Heart left ventricle (tissue), 16 donors: ENCODE measurements around the gene AKR7A2. TPM values are rescaled to one million over a fixed set of nuclear protein-coding genes. Genes with fewer than 3 reads are reported as not detected.

Source experiments
- ATAC-seq, 4 donors: fragments of 200-7000 bp; cut with Tn5 transposase; one replicate each; pipeline ENCODE4 v1.9.1; 2020 to 2022; ENCODE audit warnings: moderate library complexity in 4 of 4, mild to moderate bottlenecking in 3 of 4, moderate number of reproducible peaks in 1 of 4
- DNase-seq, 5 donors: peaks; one replicate each; pipeline ENCODE4 v3.0.0-alpha.2; 2020
- H3K27ac ChIP-seq, 12 donors: fragments of 200-600 bp; sonication (generic) in 4 of 12; one replicate each; pipeline versions ENCODE4 v1.5.0 to v1.8.0; 2016 to 2022; ENCODE audit warnings: mild to moderate bottlenecking in 2 of 12
- H3K27me3 ChIP-seq, 9 donors: fragments of 200-600 bp; sonication (generic) in 2 of 9; one replicate each; pipeline versions ENCODE4 v1.5.1 to v1.8.0; 2016 to 2022; ENCODE audit warnings: mild to moderate bottlenecking in 3 of 9
- H3K36me3 ChIP-seq, 9 donors: fragments of 200-600 bp; sonication (generic) in 2 of 9; one replicate each; pipeline versions ENCODE4 v1.5.0 to v1.8.0; 2018 to 2022; ENCODE audit warnings: mild to moderate bottlenecking in 2 of 9
- H3K4me1 ChIP-seq, 12 donors: fragments of 200-600 bp; sonication (generic) in 4 of 12; one replicate each; pipeline versions ENCODE4 v1.5.0 to v1.8.0; 2016 to 2022; ENCODE audit warnings: mild to moderate bottlenecking in 3 of 12
- H3K4me3 ChIP-seq, 12 donors: fragments of 200-600 bp; sonication (generic) in 4 of 12; one replicate each; pipeline versions ENCODE4 v1.5.0 to v1.8.0; 2017 to 2022; ENCODE audit warnings: mild to moderate bottlenecking in 9 of 12, moderate library complexity in 4 of 12
- H3K9me3 ChIP-seq, 12 donors: fragments of 200-600 bp; sonication (generic) in 4 of 12; one replicate each; pipeline versions ENCODE4 v1.5.0 to v1.8.0; 2016 to 2022; ENCODE audit warnings: mild to moderate bottlenecking in 1 of 12
- POLR2A ChIP-seq, 2 donors: fragments of 450-650 bp; IDR thresholded peaks; one replicate each; pipeline ENCODE4 v1.6.1; 2017; ENCODE audit warnings: antibody characterized with exemption in 2 of 2, mild to moderate bottlenecking in 2 of 2, moderate library complexity in 2 of 2
- WGBS, 4 donors: extraction: QIAGEN DNeasy Blood & Tissue Kit in 2 of 4; methylation state at CpG; one replicate each; pipeline versions ENCODE4 v1.1.5 to v1.1.7; 2013 to 2018; 5-methylcytosine and 5-hydroxymethylcytosine counted together
- intact Hi-C, 10 donors: fragments of 100-400 bp; cut with DNase I; formaldehyde crosslinking; loops; one replicate each; pipeline versions ENCODE4 v1.11.1 to v1.14.2; 2022
- polyA plus RNA-seq, 2 donors: library from polyadenylated mRNA; stranded (reverse); fragments of 200-250 nt; gene quantifications; one replicate each; pipeline ENCODE4 v1.2.3, GENCODE V29; 2013
- total RNA-seq, 9 donors: library from RNA; depleted of rRNA in 2 of 9; stranded (reverse); fragments of >200 nt in 2 of 9; fragmentation: NEBNext Ultra II Directional in 3 of 9; extraction: Animal tissue kit (Norgen Biotek cat#: 25700) in 3 of 9; gene quantifications; one replicate each; pipeline versions ENCODE4 v1.1.0 to v1.2.4, GENCODE V29; 2016 to 2023
- TF ChIP-seq, protein P1 (sequence below), 12 donors: fragments of 200-600 bp; sonication (generic) in 4 of 12; IDR thresholded peaks; one replicate each; pipeline versions ENCODE4 v1.5.0 to v1.8.0; 2018 to 2022; ENCODE audit warnings: antibody characterized with exemption in 12 of 12, mild to moderate bottlenecking in 5 of 12
- donor health status: ischemic (EF 13 %, LVEDD 7.1; RV severe dilation, severe dysfunction).
- donor health status: healthy with polysubstance abuse.
- donor health status: DM: no; HTN: yes; CAD: no.
- donor health status: DM: no; HTN: no; CAD: no.
- donor health status: ischemic (EF 25% LVEDD 6.9; RV normal size, moderate dysfunction).
- donor health status: ischemic (EF 25% LVEDD 5.7; RV mildly dilated, moderate dysfunction).
- donor health status: healthy.
- donor health status: DM: yes; HTN: yes; CAD: no.
- donor health status: ischemic (EF 35%, LVEDD 5.7; RV mildly dilated, moderate dysfunction).
- donor health status: nonischemic (EF 11% LVEDD 7.7; RV severe dilation, severe dysfunction).
- donor health status: DM: yes; HTN: yes; CAD: no.
- donor health status: PGD.
- donor health status: ischemic (EF 29% LVEDD 5.4; RV normal size, mild dysfunction).
- donor health status: nonischemic (EF 23%, LVEDD 6.1; RV moderate dilation, normal function).

AKR7A2 gene
- total and polyA plus RNA-seq, 11 donors, result 13.8 to 97.5 (median 41.9) TPM

DNA sequence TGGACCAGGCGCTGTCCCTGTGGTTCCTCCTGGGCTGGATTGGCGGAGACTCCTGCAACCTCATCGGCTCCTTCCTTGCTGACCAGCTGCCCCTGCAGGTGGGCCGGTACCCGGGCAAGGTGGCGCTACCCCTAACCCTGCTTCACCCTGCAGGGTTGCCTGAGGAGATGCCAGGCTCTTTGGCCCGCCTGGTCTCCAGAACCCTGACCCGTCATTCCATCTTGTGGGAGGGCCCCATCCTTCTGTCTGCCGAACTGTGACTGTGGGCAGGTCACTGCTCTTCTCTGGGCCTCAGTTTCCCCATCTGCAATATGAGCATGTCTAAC is 12.7 kb upstream of the AKR7A2 start:
- Histone ChIP-seq H3K36me3 (peaks cover 0 to 79% (median 58%) of the 10 kb centered on the region in 9 donors), H3K27ac (no peak overlapping the region), H3K4me3 (no peak overlapping the region), H3K27me3 (no peaks in the 10 kb centered on the region), H3K4me1 (no peaks in the 10 kb centered on the region), H3K9me3 (no peaks in the 10 kb centered on the region)
- ATAC-seq (no peak), DNase-seq (peak in 1 of 5 donors; percentile 4)
- 96 to 98% (median 97%) methylated on average over 7 to 9 of the region's 9 CpGs for WGBS, 4 donors
- TF ChIP-seq POLR2A (IDR thresholded peaks at IDR 0.05), result no peak
- TF ChIP-seq, protein P1, sequence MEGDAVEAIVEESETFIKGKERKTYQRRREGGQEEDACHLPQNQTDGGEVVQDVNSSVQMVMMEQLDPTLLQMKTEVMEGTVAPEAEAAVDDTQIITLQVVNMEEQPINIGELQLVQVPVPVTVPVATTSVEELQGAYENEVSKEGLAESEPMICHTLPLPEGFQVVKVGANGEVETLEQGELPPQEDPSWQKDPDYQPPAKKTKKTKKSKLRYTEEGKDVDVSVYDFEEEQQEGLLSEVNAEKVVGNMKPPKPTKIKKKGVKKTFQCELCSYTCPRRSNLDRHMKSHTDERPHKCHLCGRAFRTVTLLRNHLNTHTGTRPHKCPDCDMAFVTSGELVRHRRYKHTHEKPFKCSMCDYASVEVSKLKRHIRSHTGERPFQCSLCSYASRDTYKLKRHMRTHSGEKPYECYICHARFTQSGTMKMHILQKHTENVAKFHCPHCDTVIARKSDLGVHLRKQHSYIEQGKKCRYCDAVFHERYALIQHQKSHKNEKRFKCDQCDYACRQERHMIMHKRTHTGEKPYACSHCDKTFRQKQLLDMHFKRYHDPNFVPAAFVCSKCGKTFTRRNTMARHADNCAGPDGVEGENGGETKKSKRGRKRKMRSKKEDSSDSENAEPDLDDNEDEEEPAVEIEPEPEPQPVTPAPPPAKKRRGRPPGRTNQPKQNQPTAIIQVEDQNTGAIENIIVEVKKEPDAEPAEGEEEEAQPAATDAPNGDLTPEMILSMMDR (IDR thresholded peaks at IDR 0.05), result no peak
- intact Hi-C loops, result no loop called here

DNA sequence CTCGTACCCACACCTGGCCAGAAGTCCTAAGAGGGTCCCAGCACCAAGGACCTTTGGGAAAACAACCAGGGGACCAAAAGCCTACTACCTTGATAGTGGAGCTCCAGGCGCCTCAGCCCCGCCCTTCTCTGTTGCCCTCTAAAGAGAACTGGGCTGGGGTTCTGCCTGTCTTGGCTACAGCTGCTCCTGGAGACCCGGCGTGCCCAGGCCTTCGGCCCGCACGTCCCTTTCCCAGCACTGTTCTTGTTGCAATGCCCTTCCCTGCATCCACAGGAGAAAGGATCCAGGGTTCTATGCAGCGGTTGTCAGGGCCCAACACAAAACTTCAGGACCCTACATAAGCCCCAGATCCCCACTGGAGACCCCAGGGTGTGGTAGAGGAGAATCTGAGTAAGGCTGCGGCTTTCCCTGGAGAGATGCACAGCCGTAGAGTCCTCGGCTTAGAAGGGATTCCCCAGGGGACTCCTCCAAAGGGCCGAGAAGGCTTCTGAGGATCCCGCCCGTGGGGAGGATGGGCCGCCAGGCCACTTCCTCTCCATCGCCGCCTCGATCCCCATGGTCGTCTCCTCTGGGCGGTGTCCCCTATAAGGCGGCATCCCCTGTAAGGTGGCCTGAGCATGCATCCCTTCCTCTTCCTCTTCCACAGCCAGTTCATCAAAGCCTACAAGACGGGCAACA is 12.2 kb upstream of the AKR7A2 start:
- H3K4me1 ChIP-seq, result no peaks in the 10 kb centered on the region
- intact Hi-C loops, result no loop called here
- H3K36me3 ChIP-seq, result peaks cover 0 to 78% (median 60%) of the 10 kb centered on the region in 9 donors
- 80 to 92% (median 84%) methylated on average over 18 to 23 of the region's 23 CpGs for WGBS, 4 donors
- DNase-seq, result peak in 1 of 5 donors; percentile 53
- no peak for ATAC-seq
- H3K4me3 ChIP-seq, result no peak overlapping the region
- TF ChIP-seq, protein P1 (IDR thresholded peaks at IDR 0.05), result no peak
- TF ChIP-seq POLR2A (IDR thresholded peaks at IDR 0.05), result no peak
- H3K27ac ChIP-seq, result no peak overlapping the region
- H3K9me3 ChIP-seq, result no peaks in the 10 kb centered on the region
- no peaks in the 10 kb centered on the region for H3K27me3 ChIP-seq

DNA sequence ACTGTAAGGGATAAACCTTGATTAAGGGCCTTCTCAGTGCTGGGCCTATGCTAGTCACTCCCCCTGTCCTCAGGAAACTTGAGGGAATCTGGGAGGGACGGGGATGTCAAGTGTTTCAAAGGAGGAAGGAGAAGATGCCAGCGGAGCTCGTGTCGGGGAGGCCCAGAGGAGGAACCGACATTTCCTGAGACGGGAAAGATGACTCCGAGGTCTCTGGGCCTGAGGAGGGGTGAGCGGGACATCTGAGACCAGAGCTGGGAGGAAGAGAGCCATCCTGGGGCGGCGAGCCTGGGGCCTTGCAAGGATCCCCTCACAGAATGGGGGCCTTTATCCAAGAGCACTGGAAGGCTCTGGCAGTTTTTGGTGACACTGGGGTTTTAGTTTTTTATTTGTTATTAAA is 10.5 kb upstream of the AKR7A2 start:
- Histone ChIP-seq H3K4me3 (no peak overlapping the region), H3K27ac (no peak overlapping the region), H3K4me1 (no peaks in the 10 kb centered on the region), H3K36me3 (peaks cover 0 to 75% (median 61%) of the 10 kb centered on the region in 9 donors), H3K9me3 (no peaks in the 10 kb centered on the region), H3K27me3 (no peaks in the 10 kb centered on the region)
- TF ChIP-seq, protein P1 (IDR thresholded peaks at IDR 0.05), result no peak
- TF ChIP-seq POLR2A (IDR thresholded peaks at IDR 0.05), result no peak
- ATAC-seq (no peak), DNase-seq (peak in 1 of 5 donors; percentile 47)
- intact Hi-C loops, result no loop called here
- WGBS, 4 donors, result 55 to 72% (median 64%) methylated on average over 9 to 10 of the region's 10 CpGs

DNA sequence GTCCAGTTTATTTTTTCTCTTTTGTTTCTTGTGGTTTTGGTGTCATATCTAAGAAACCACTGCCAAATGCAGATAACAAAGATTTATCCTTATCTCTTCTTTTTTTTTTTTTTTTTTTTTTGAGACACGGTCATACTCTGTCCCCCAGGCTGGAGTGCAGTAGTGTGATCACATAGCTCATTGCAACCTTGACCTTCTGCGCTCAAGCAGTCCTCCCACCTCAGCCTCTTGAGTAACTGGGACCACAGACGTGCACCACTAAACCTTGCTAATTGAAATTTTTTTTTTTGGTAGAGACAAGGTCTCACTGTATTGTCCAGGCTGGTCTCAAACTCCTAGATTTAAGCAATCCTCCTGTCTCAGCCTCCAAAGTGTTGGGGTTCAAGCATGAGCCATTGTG is 9.1 kb upstream of the AKR7A2 start:
- H3K4me3 ChIP-seq, result no peak overlapping the region
- ATAC-seq (no peak), DNase-seq (no peak)
- no peak overlapping the region for H3K27ac ChIP-seq
- no peak for TF ChIP-seq POLR2A (IDR thresholded peaks at IDR 0.05)
- TF ChIP-seq, protein P1 (IDR thresholded peaks at IDR 0.05), result no peak
- no peaks in the 10 kb centered on the region for H3K9me3 ChIP-seq
- no peaks in the 10 kb centered on the region for H3K27me3 ChIP-seq
- H3K36me3 ChIP-seq, result peaks cover 0 to 62% (median 49%) of the 10 kb centered on the region in 9 donors
- intact Hi-C loops, result no loop called here
- peaks cover 0 to 3% (median 0%) of the 10 kb centered on the region in 12 donors for H3K4me1 ChIP-seq
- 92 to 96% (median 93%) methylated on average over 3 of the region's 3 CpGs for WGBS, 4 donors
